Ishikawa (cell line): ENCODE data around the gene CPNE4.

Source experiments
- CEBPB ChIP-seq: IDR thresholded peaks from 2 replicates; pipeline ENCODE4 v1.6.1; 2012
- CREB1 ChIP-seq: IDR thresholded peaks from 2 replicates; pipeline ENCODE4 v1.6.1; 2012; ENCODE audit warnings: low read depth
- EGR1 ChIP-seq: IDR thresholded peaks from 2 replicates; pipeline ENCODE4 v1.6.1; 2012
- EP300 ChIP-seq: IDR thresholded peaks from 2 replicates; pipeline ENCODE4 v1.6.1; 2012; ENCODE audit warnings: borderline replicate concordance
- FOXM1 ChIP-seq: IDR thresholded peaks from 2 replicates; pipeline ENCODE4 v1.6.1; 2012; ENCODE audit warnings: low read depth, borderline replicate concordance
- NFIC ChIP-seq: IDR thresholded peaks from 2 replicates; pipeline ENCODE4 v1.6.1; 2012
- RAD21 ChIP-seq: IDR thresholded peaks from 2 replicates; pipeline ENCODE4 v1.6.1; 2012; ENCODE audit warnings: low read depth
- REST ChIP-seq: IDR thresholded peaks from 2 replicates; pipeline ENCODE4 v1.6.1; 2012; ENCODE audit warnings: low read depth, mild to moderate bottlenecking
- TAF1 ChIP-seq: IDR thresholded peaks from 2 replicates; pipeline ENCODE4 v1.6.1; 2012; ENCODE audit warnings: low read depth, mild to moderate bottlenecking
- TCF12 ChIP-seq: IDR thresholded peaks from 2 replicates; pipeline ENCODE4 v1.6.1; 2012; ENCODE audit warnings: low read depth
- TEAD4 ChIP-seq: IDR thresholded peaks from 2 replicates; pipeline ENCODE4 v1.6.1; 2012
- YY1 ChIP-seq: IDR thresholded peaks from 2 replicates; pipeline ENCODE4 v1.6.1; 2012; ENCODE audit warnings: low read depth
- ZBTB7A ChIP-seq: IDR thresholded peaks from 2 replicates; pipeline ENCODE4 v1.6.1; 2012; ENCODE audit warnings: low read depth
- TF ChIP-seq, protein P1 (sequence below): IDR thresholded peaks from 2 replicates; pipeline ENCODE4 v1.6.1; 2012
- TF ChIP-seq, protein P2 (sequence below): IDR thresholded peaks from 2 replicates; pipeline ENCODE4 v1.6.1; 2012

The CPNE4 gene

GRCh38 chr3:131608296-131608695 lies 426.5 kb downstream of the CPNE4 start:
- no peak for TF ChIP-seq EGR1

DNA sequence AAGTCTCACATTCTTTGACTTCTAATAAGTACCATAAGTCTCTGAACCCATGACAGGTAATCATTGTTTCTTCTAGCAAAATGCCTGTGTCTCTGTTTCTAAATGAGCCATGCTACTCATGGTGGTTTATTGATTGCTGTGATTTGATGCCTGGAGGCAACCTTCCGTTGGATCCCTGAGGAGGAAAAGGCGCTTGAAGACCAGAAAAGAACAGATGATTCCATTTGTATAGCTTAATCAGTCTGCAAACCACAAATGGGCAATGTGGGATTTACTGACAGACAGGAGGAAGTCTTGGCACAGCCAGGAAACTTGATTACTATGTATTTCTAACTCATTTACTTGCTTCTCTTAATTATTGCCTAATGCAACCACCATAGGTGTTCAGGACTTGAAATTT lies 428.9 kb downstream of the CPNE4 start:
- no peak for TF ChIP-seq YY1
- TF ChIP-seq TCF12, result no peak
- TF ChIP-seq EGR1, result no peak

DNA sequence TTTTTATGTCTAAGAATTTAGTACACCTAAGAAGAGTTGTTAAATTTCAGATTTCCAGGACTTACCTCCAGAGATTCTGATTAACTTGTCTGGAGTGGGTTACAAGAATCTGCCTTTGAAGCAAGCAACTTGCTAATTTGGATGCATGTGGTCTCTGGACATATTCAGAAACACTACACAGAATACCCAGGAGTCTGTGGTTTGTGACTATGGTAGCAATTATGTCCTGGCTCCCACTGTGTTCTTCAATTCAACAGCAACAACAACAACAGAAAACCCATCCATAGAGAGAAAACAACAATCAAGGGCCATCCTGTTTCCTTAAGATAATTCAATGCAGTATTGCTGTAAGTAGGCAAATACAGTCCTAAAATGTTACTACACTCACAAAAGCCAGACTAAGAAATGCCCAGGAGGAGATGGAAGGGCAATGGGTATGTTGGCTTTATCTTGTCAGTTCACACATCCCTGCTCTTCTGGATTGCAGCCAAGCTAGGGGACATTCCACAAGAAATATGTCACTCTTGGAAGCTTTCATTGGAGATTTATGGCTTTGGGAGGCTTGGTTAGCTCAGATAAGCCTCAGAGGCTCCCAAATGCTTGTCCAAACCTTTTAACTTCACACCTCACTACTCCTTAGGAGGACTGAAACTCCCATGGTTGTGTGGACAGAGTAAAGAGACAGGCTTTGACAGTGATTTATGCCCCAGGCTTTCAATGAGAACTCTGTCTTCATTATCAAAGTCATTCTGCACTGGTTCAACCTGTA lies 432.6 kb downstream of the CPNE4 start:
- TF ChIP-seq CREB1, result no peak
- TF ChIP-seq YY1, result no peak
- no peak for TF ChIP-seq TAF1

DNA sequence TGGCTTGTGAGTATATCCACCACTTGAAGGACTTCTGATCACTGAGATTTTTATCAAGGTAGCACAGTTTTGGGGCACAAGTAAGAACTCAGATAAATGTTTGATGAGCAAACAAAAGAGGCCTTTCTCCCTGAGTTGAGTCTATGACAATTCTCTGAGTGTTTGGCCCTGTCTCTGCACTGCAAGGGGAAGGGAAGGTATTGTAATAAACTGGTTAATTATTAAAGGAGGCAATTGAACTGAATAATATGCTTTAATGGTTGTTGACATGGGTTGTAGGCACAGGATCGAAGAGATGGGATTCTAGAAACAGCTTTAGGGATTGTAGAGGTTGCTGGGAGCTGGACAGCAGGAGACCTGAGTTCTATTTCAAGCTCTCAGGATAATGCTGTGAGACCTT lies 437.0 kb downstream of the CPNE4 start:
- TF ChIP-seq FOXM1, result no peak
- no peak for TF ChIP-seq TCF12
- TF ChIP-seq NFIC, result no peak
- no peak for TF ChIP-seq TAF1
- no peak for TF ChIP-seq REST
- no peak for TF ChIP-seq ZBTB7A
- TF ChIP-seq TEAD4, result no peak
- TF ChIP-seq YY1, result no peak
- no peak for TF ChIP-seq CEBPB
- TF ChIP-seq CREB1, result no peak
- TF ChIP-seq, protein P1, sequence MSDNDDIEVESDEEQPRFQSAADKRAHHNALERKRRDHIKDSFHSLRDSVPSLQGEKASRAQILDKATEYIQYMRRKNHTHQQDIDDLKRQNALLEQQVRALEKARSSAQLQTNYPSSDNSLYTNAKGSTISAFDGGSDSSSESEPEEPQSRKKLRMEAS, result no peak
- TF ChIP-seq EGR1, result no peak
- TF ChIP-seq, protein P2, sequence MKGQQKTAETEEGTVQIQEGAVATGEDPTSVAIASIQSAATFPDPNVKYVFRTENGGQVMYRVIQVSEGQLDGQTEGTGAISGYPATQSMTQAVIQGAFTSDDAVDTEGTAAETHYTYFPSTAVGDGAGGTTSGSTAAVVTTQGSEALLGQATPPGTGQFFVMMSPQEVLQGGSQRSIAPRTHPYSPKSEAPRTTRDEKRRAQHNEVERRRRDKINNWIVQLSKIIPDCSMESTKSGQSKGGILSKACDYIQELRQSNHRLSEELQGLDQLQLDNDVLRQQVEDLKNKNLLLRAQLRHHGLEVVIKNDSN, result no peak
- no peak for TF ChIP-seq EP300

- TF ChIP-seq EGR1 (no peak), YY1 (no peak), REST (no peak), FOXM1 (no peak)
Measured at GRCh38 chr3:131596884-131597283, 437.9 kb downstream of the CPNE4 start.

DNA sequence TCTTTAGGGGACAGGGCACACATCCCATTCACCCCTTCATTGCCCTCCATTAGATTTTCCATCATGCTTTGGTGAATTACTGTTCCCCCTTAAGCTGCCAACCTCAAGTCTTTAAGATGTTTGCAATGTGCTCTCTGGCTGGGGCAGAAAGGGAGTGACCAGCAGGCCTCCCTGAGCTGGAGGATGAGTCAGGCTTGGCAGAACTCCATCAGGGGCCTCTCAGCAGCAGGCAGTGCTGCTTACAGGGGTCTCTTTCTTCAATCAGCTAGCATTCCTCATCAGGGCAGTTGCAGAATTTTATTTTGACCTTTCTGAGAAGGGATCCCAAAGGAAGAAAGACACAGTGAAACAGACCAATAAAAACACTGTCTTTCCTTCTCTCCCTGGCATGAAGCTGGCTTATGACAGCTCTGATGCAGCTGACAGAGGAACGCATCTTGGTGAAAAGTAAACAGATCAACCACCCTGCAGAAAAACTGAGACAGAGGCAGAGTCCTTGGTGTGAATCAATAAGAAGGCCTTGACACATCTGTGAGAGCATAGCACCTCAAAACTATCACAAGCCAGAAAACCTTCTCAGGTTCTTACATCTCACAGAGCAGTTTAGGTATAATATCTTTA lies 443.3 kb downstream of the CPNE4 start:
- TF ChIP-seq CEBPB, result no peak
- TF ChIP-seq ZBTB7A, result no peak
- TF ChIP-seq, protein P1, result no peak
- TF ChIP-seq TEAD4, result no peak
- no peak for TF ChIP-seq TAF1
- TF ChIP-seq NFIC, result no peak
- no peak for TF ChIP-seq TCF12

DNA sequence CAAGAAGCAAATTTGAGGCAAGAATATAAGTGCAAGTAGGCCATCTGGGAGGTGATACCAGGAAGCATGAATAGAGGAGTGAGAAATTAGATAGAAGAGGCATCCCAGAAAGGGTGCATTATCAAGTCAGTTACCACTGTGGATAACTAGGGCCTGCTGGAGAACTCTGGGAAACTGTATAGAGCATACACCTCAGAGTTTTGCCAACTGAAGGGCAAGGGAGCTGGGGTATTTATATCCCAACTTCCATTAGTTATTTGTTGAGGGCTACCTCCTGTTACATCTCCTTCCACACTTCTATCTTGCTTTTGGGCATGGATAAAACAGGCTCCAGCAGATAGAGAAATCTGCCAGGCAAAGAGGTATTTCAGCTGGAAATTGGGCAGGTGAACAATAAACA lies 448.5 kb downstream of the CPNE4 start:
- TF ChIP-seq, protein P1, result no peak
- TF ChIP-seq EGR1, result no peak

GRCh38 chr3:131582438-131582837 lies 452.4 kb downstream of the CPNE4 start:
- TF ChIP-seq FOXM1, result no peak
- TF ChIP-seq YY1, result no peak
- TF ChIP-seq, protein P2, result no peak
- no peak for TF ChIP-seq REST
- TF ChIP-seq CEBPB, result no peak
- TF ChIP-seq EP300, result no peak
- TF ChIP-seq ZBTB7A, result no peak
- no peak for TF ChIP-seq TCF12
- TF ChIP-seq CREB1, result no peak
- TF ChIP-seq TEAD4, result no peak
- no peak for TF ChIP-seq TAF1
- no peak for TF ChIP-seq EGR1
- TF ChIP-seq RAD21, result no peak
- no peak for TF ChIP-seq NFIC
- TF ChIP-seq, protein P1, result no peak
